Germinal center (tissue), 1 donor: ENCODE data around the gene SULT1B1.
"Not testable (repeated sequence)": the region's sequence is repeated elsewhere in the genome, so short reads cannot be mapped to it uniquely, and the experiment has no call there.

Experiments
- DNase-seq: peaks from one replicate; pipeline ENCODE4 v3.0.0; 2012; ENCODE audit warnings: mixed read lengths, low spot score

SULT1B1 gene

GRCh38 chr4:69760455-69760854 lies at the start of gene SULT1B1:
SULT1B1 (minus strand) TSS chr4:69760620; CDS start chr4:69755217, 5,403 bp downstream.
- DNase-seq, result no peak

DNA sequence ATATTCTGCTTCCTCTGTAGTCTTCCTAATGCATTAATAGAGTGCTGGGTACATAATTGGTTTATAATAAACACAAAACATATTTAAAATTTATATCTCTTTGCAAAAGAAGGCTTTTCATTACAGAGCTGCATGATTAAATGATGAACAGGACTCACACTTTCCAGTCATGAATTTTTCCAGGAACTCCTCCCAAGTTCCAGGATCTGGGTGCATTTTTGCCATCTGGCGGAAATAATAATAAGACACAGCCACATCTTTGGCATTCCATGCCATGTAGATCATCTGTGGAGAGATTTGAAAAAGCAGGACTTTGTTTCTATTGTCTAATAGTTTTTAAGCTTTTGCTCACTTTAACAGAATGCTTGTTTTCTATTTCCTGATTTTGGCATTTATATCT lies 40.2 kb upstream of the SULT1B1 start:
- DNase-seq, result no peak

DNA sequence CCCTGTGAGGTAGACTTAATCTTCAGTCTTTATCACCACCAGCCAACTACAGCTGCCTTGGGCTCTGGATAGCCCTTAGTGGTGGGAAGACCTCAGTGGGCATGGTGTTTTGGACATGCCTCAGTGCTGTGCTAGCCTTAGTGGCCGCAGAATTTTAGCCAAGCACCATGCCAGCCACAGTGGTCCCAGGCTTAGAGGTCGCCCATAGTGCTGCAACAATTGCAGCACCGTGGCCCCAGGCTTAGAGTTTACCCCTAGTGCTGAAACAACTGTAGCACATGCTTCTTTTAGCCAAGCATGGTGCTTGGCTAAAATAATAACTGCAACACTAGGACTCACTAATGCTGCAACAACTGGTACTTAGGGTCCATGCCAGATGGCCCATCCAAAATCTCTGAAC lies 38.9 kb upstream of the SULT1B1 start:
- DNase-seq, result no peak

DNA sequence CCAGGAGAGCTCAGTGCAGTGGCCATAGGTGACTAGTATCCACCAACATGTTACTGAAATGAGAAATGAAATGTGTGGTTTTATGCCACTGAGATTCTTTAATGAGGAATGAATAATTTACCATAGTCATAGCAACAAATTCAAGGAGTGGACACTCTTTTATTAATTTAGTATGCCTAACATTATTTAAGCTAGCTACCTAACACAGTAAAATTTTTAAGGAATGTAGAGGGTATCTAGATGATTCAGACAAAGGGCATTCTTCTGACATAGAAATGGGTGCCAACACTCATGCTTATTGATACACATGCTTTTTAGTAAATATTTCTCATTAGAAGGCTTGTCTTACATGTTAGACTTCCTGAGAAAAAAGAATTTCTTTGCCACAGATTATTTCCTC lies 33.3 kb upstream of the SULT1B1 start:
- DNase-seq, result no peak

DNA sequence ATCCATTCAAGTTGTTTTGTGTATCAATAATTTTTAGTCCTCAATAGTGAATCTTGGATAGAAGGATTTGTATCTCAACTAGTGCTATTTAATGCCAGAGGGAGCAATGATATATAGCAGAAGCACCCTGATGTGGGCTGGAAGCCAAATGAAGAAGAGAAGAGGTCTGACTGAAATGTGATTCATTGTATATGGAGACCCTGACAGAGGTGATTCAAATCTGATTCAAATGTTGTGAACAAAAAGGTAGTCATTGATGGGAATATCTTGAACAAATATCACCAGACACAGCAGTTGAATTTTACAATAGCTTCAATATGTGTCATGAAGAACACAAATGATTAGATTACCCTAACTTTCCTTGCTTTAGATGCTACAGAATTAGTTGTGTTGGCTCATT lies 27.5 kb upstream of the SULT1B1 start:
- no peak for DNase-seq

DNA sequence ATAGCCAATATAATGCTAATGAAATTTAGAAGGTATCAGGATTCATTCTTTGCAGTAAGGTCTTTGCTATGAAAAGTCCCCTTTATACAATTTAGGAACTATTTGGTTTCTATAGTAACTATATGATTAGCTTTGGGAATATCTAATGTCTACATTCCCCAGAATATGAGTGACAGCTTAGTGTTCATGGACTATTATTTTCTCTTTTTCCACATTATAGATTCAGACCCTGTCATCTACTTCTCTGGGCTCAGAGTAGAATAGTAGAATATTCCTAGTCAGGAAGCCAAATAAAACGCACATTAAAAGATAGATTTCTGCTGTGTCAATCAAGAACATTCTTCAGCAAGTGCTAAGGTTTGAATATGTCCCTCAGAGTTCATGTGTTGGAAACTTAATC lies 26.1 kb upstream of the SULT1B1 start:
- DNase-seq, result no peak

DNA sequence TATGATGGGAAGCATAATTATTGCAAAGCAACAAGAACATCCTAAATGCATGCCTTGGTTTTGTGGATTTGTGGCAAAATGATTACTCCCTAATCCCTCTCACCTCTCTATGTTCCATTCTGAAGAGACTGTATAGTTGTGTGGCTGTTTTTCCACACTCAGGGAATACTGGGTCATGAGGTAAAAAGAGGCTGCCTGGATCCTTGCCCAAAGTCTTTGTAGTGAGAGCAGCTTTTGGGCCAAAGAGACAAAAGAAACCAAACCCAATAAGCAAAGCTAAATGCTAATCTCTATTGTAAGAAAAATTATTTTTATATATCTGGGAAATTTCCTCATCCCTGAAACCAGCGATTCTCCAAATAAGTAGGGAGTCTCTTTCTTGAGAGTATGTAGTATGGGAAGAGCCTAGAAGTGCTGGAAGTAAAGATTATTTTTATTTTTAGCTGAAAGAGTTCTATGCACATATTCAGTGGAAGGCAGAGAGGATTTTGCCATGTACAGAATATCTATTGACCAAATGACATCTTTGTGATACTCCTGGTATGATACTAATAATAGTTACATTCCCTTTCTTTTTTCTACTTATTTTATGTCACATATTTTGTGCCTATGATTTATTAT lies 24.9 kb upstream of the SULT1B1 start:
- no peak for DNase-seq

- DNase-seq, result no peak
Measured at GRCh38 chr4:69782651-69783310, 22.4 kb upstream of the SULT1B1 start.

GRCh38 chr4:69781458-69782418 lies 21.3 kb upstream of the SULT1B1 start:
- DNase-seq, result no peak

DNA sequence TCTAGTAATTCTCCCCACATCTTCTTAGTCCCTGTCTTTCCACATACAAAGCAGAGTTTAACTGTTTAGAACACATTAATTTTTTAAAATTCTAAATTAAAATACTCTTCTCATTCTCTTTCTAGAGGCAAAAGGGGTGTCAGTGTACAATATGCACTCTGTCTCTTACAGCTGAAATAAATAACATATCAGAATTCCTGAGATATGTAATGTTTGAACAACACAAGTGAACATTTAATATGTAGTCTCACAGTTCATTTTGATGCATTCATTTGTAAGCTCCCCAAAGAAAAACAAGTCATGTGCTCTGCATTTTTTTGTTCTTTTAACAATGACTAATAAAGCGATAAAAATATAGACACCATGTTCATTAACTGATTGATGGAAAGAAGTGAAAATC lies 19.7 kb upstream of the SULT1B1 start:
- DNase-seq, result no peak

DNA sequence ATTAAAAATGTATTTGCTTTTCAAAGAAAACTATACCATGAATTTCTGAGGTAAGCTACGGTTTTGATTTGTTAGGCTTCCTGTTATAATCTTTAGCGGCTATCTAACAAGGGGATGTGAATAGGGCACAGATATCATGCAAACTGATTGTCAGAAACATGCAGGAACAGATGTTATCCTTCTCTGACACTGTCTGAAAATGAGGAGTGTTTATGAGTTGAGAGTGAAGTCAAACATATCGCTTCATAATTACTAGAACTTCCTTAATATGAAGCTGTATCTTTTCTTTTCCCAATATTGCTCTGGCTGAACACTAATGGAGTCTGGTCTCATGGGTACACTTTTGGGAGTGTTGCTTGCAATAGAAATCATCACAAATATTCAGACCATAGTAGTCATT lies 16.3 kb upstream of the SULT1B1 start:
- DNase-seq, result no peak

DNA sequence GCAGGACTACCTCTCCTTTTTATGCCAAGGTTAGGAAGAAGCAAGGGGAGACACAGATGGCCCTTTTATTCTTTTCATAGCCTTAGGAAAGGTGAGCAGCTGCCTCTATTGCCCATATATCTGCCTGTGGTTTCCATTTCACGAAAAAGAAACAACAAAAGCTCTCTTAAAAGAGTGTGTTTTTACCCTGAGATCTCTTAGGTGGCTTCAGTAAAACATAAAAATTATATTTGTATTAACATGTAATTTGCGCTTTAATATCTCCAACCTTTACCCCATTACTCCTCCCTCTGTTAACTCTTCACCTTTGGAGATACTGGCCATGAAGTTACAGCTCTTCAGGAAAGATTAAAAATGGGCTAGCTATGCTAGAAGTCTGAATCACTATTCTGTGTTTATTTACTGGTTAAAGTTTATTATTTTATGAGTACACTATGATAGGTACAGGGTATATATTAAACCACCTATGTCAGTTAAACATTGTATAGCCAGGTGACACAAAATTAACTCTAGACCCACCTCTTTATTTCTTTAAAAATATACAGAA lies 15.0 kb upstream of the SULT1B1 start:
- DNase-seq, result no peak

GRCh38 chr4:69773484-69773883 lies 13.1 kb upstream of the SULT1B1 start:
- DNase-seq, result no peak

DNA sequence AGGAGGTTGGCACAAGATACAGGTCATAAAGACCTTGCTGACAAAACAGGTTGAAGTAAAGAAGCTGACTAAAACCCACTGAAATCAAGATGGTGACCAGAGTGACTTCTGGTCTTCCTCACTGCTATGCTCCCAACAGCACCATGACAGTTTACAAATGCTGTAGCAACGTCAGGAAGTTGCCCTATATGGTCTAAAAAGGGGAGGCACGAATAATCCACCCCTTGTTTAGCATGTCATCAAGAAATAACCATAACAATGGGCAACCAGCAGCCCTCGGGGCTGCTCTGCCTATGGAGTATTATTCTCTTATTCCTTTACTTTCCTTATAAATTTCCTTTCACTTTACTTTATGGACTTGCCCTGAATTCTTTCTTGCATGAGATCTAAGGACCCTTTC lies 8.1 kb upstream of the SULT1B1 start:
- DNase-seq, result not testable (repeated sequence)

GRCh38 chr4:69765751-69766150 lies 5.3 kb upstream of the SULT1B1 start:
- no peak for DNase-seq

- no peak for DNase-seq
Measured at GRCh38 chr4:69764311-69764710, 3.9 kb upstream of the SULT1B1 start.

DNA sequence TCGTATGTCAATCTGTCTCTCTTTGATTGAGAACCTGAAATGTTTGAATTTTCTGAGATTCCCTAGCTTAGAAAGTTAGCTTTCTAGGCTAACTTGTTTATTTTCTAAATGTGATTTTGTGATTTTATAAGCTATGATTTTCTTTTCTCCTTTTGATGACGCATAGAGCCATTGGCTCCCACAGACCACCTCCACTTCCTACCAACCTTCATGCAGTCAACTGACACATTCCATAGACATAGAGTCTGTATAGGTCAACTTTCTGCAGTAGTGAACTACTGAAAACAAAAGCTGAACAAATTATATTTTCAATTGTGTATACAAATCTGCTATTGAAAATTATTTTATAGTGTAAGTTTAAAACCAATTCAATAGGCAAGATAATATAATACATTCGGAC lies 2.8 kb upstream of the SULT1B1 start:
- no peak for DNase-seq

GRCh38 chr4:69759189-69759604 lies 1.2 kb downstream of the SULT1B1 start:
- no peak for DNase-seq

- no peak for DNase-seq
Measured at GRCh38 chr4:69757464-69757863, 3.0 kb downstream of the SULT1B1 start.

DNA sequence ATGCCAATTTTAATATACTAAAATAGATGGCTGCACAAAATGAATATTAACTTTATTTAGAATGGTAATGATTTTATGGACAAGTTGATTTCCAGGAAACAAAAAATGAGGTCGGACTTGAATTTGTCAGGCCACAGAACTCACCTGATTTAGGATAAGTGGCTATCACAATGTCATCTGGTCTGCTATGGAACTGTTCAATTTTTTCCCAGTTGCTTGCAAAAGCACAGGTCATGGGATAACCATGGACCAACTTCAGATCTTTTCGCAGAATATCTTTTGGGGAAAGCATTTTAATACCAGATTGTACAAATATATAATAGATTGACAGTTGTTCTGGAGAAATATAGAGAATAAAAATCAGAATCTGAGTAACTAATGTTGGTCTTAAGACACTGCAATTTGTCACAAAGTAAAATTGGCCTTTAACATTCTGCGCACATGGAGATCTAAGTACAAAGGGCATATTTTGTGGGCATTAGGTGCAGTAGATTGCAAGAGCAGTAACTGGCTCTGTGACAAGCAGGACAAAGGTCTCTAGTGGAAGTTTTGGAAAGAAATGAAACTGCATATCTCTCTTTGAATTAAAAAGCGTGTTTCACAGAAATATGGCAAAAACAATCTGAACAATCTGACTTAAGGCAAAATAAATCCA lies 5.4 kb downstream of the SULT1B1 start:
- DNase-seq, result no peak

GRCh38 chr4:69753686-69754085 lies 6.7 kb downstream of the SULT1B1 start:
- DNase-seq, result no peak

DNA sequence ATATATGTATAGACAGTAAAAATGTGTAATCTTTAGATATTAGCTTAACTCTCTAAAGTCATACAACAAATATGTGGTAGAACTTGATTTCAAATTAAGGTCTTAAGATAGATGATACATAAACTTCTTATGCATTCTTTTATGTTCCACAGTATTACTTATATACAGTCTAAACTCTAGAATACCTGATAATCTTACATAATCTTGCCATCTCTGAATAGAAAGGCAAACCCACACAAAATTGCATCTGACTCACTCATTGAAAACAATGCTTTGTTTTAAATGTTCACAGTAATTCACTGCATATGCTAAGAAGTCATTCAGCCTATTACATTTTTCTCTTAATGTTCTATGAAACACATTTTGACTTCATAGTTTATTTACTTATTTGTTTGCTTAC lies 10.1 kb downstream of the SULT1B1 start:
- no peak for DNase-seq
